C4-2B (cell line): Measurements from ENCODE around the gene FTMT.

ENCODE experiments used
- ZFX ChIP-seq: fragments of 450-650 bp; IDR thresholded peaks from 2 replicates; pipeline ENCODE4 v1.6.1; 2017
- TF ChIP-seq, protein P1 (sequence below): fragments of 450-650 bp; conservative IDR thresholded peaks from 2 replicates; pipeline ENCODE4 v1.5.1; 2017; ENCODE audit warnings: mild to moderate bottlenecking

GRCh38 chr5:121899346-121899745 is 47.7 kb downstream of the FTMT start:
- TF ChIP-seq, protein P1, sequence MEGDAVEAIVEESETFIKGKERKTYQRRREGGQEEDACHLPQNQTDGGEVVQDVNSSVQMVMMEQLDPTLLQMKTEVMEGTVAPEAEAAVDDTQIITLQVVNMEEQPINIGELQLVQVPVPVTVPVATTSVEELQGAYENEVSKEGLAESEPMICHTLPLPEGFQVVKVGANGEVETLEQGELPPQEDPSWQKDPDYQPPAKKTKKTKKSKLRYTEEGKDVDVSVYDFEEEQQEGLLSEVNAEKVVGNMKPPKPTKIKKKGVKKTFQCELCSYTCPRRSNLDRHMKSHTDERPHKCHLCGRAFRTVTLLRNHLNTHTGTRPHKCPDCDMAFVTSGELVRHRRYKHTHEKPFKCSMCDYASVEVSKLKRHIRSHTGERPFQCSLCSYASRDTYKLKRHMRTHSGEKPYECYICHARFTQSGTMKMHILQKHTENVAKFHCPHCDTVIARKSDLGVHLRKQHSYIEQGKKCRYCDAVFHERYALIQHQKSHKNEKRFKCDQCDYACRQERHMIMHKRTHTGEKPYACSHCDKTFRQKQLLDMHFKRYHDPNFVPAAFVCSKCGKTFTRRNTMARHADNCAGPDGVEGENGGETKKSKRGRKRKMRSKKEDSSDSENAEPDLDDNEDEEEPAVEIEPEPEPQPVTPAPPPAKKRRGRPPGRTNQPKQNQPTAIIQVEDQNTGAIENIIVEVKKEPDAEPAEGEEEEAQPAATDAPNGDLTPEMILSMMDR = no peak
- no peak for TF ChIP-seq ZFX
